HepG2 (cell line): ENCODE results near the gene ATAD3C. TPM values are rescaled to one million over a fixed set of nuclear protein-coding genes. Genes with fewer than 3 reads are reported as not detected.

Source experiments
- CHD2 ChIP-seq: IDR thresholded peaks from 2 replicates; pipeline ENCODE4 v1.6.1; 2011; ENCODE audit warnings: low read depth, low read length, improper control_type of control experiment
- DNMT3B ChIP-seq: conservative IDR thresholded peaks from 2 replicates; pipeline ENCODE4 v1.6.1; 2016; ENCODE audit warnings: missing biosample characterization, control low read depth
- FOXA1 ChIP-seq, 2 experiments: fragments of 450-650 bp in 1 of 2; sonication (generic) in 1 of 2; formaldehyde crosslinking in 1 of 2; IDR thresholded peaks; 2 replicates each; pipeline versions ENCODE4 v1.4.0 to v1.6.1; 2016 to 2020; ENCODE audit warnings: missing genetic modification reagents in 1 of 2
- GPN1 ChIP-seq: sonication (generic); formaldehyde crosslinking; IDR thresholded peaks from 2 replicates; pipeline ENCODE4 v1.5.1; 2020; ENCODE audit warnings: missing genetic modification reagents, borderline replicate concordance
- HOXA3 ChIP-seq: sonication (generic); formaldehyde crosslinking; IDR thresholded peaks from 2 replicates; pipeline ENCODE4 v1.5.0; 2020; ENCODE audit warnings: missing genetic modification reagents
- MAFG ChIP-seq: sonication (generic); formaldehyde crosslinking; IDR thresholded peaks from 2 replicates; pipeline ENCODE4 v1.5.1; 2020; ENCODE audit warnings: mild to moderate bottlenecking, missing genetic modification reagents
- MEF2D ChIP-seq: sonication (generic); formaldehyde crosslinking; IDR thresholded peaks from 2 replicates; pipeline ENCODE4 v1.5.1; 2020; ENCODE audit warnings: mild to moderate bottlenecking, missing genetic modification reagents
- PHF21A ChIP-seq: sonication (generic); formaldehyde crosslinking; IDR thresholded peaks from 2 replicates; pipeline ENCODE4 v1.5.0; 2020; ENCODE audit warnings: mild to moderate bottlenecking, missing genetic modification reagents
- PLSCR1 ChIP-seq: sonication (generic); formaldehyde crosslinking; IDR thresholded peaks from 2 replicates; pipeline ENCODE4 v1.5.0; 2020; ENCODE audit warnings: missing genetic modification reagents, mild to moderate bottlenecking, borderline replicate concordance
- RFX1 ChIP-seq: fragments of 450-650 bp; IDR thresholded peaks from 2 replicates; pipeline ENCODE4 v1.6.1; 2017
- TGIF2 ChIP-seq: IDR thresholded peaks from 2 replicates; pipeline ENCODE4 v1.6.1; 2016; ENCODE audit warnings: control low read depth, missing compliant biosample characterization
- ZEB1 ChIP-seq: IDR thresholded peaks from 2 replicates; pipeline ENCODE4 v1.6.1; 2012; ENCODE audit warnings: mild to moderate bottlenecking, low read depth, inconsistent platforms; ENCODE audit not compliant: insufficient replicate concordance
- ZFP36L2 ChIP-seq: sonication (generic); formaldehyde crosslinking; IDR thresholded peaks from 2 replicates; pipeline ENCODE4 v1.4.0; 2020; ENCODE audit warnings: missing genetic modification reagents
- ZFP37 ChIP-seq: sonication (generic); formaldehyde crosslinking; IDR thresholded peaks from 2 replicates; pipeline ENCODE4 v1.4.0; 2020; ENCODE audit warnings: missing genetic modification reagents, borderline replicate concordance
- ZMYM4 ChIP-seq: sonication (generic); formaldehyde crosslinking; IDR thresholded peaks from 2 replicates; pipeline ENCODE4 v1.8.1; 2023; ENCODE audit warnings: mild to moderate bottlenecking, missing genetic modification reagents
- ZNF17 ChIP-seq: sonication (generic); formaldehyde crosslinking; IDR thresholded peaks from 2 replicates; pipeline ENCODE4 v1.5.0; 2020; ENCODE audit warnings: mild to moderate bottlenecking, missing genetic modification reagents
- ZNF318 ChIP-seq: sonication (generic); formaldehyde crosslinking; IDR thresholded peaks from 2 replicates; pipeline ENCODE4 v1.4.0; 2020; ENCODE audit warnings: mild to moderate bottlenecking, missing genetic modification reagents
- ZNF709 ChIP-seq: sonication (generic); formaldehyde crosslinking; IDR thresholded peaks from 2 replicates; pipeline ENCODE4 v1.5.0; 2020; ENCODE audit warnings: mild to moderate bottlenecking, missing genetic modification reagents
- ZNF713 ChIP-seq: sonication (generic); formaldehyde crosslinking; IDR thresholded peaks from 2 replicates; pipeline ENCODE4 v1.4.0; 2020; ENCODE audit warnings: mild to moderate bottlenecking, missing genetic modification reagents
- ZNF841 ChIP-seq: sonication (generic); formaldehyde crosslinking; IDR thresholded peaks from 2 replicates; pipeline ENCODE4 v1.8.1; 2023; ENCODE audit warnings: missing genetic modification reagents, borderline replicate concordance
- polyA plus RNA-seq, 8 experiments: library from polyadenylated mRNA; depleted of rRNA in 3 of 8; stranded (reverse) in 7 of 8; unstranded in 1 of 8; fragments of >200 nt; fragmentation: Illumina TruSeq in 4 of 8; extraction: Trizol in 4 of 8; gene quantifications; 2 replicates each; pipeline versions ENCODE4 v1.2.1 to v1.2.3, GENCODE V29; 2011 to 2016; ENCODE audit warnings: low read depth in 4 of 8, missing spikeins in 1 of 8, mixed read lengths in 1 of 8; ENCODE audit not compliant: insufficient read depth in 1 of 8
- total RNA-seq, 5 experiments: library from RNA; depleted of rRNA; stranded (reverse); fragments of >200 nt; fragmentation: Illumina TruSeq; extraction: Trizol; gene quantifications; 2 replicates each; pipeline ENCODE4 v1.2.3, GENCODE V29; 2016; ENCODE audit warnings: low read depth in 1 of 5
- TF ChIP-seq, protein P1 (sequence below): sonication (generic); formaldehyde crosslinking; IDR thresholded peaks from 2 replicates; pipeline ENCODE4 v1.5.1; 2020; ENCODE audit warnings: missing genetic modification reagents, mild to moderate bottlenecking, borderline replicate concordance

Gene ATAD3C
- total and polyA plus RNA-seq, 2 of the 13 experiments (the other 11 are each of a cell fraction or from before 2014, with no cell fraction given): 2.4 to 3.2 TPM

DNA sequence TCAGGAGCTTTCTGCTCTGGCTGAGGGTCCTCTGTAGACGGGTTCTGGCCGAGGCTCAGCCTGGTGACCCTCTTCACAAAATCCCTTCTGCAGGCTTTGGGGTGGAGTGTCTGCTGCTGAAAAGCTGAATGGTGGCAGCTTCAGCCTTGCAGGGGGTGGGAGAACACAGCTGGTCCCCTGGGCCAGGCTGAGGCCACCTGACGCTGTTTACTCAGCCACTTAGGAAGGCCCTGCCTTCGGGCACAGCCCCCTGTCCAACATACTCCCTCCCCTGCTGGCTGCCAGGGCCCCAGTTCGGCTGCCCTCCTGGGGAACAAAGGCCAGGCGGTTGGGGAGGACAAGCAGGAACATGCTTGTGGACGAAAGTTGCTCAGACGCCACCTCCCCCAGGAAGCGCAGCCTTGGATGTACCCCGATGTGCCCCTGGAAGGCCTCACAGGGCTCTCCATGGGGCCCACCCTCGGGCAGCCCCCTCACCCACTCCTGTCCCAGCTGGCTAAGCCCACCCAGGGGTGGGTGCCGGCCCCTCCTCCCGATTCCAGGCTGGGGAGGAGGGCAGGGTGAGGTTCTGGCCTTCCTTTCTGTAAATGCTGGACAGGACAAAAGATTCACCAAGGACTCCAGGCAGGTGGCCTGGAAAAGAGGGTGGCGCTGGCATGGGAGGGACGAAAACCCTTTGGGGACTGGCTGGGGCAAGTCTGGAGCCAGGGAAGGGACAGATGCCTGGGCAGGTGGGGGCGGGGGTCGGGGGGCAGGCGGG is 28.2 kb upstream of the ATAD3C start, which contains the start of gene ANKRD65 (continued):
- TF ChIP-seq ZNF713 (CRISPR knock-in tag) (no peak), DNMT3B (CRISPR knock-in tag) (no peak), MAFG (no peak), ZNF318 (CRISPR knock-in tag) (no peak), FOXA1 (IDR thresholded peaks at IDR 0.05) (no peak), FOXA1 (CRISPR knock-in tag; IDR thresholded peaks at IDR 0.05) (peak; percentile 97), ZFP37 (CRISPR knock-in tag) (no peak), GPN1 (CRISPR knock-in tag) (no peak), CHD2 (no peak), PHF21A (peak; percentile 80), ZMYM4 (CRISPR knock-in tag) (no peak), HOXA3 (CRISPR knock-in tag) (peak; percentile 81; the same call in 1 of the 2 replicates), ZEB1 (no peak), ZNF17 (no peak), RFX1 (no peak), ZFP36L2 (CRISPR knock-in tag) (no peak), ZNF709 (no peak), PLSCR1 (CRISPR knock-in tag) (no peak), TGIF2 (CRISPR knock-in tag) (peak; percentile 43; the same call in 1 of the 2 replicates), ZNF841 (no peak), MEF2D (peak; percentile 37; the same call in 1 of the 2 replicates)
- TF ChIP-seq, protein P1, sequence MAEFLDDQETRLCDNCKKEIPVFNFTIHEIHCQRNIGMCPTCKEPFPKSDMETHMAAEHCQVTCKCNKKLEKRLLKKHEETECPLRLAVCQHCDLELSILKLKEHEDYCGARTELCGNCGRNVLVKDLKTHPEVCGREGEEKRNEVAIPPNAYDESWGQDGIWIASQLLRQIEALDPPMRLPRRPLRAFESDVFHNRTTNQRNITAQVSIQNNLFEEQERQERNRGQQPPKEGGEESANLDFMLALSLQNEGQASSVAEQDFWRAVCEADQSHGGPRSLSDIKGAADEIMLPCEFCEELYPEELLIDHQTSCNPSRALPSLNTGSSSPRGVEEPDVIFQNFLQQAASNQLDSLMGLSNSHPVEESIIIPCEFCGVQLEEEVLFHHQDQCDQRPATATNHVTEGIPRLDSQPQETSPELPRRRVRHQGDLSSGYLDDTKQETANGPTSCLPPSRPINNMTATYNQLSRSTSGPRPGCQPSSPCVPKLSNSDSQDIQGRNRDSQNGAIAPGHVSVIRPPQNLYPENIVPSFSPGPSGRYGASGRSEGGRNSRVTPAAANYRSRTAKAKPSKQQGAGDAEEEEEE: peak; percentile 35; the same call in 1 of the 2 replicates
